ENCODE results near the gene OR6B3. TPM values are rescaled to one million over a fixed set of nuclear protein-coding genes. Genes with fewer than 3 reads are reported as not detected.

OR6B3 gene
- not detected in 5 replicates for total RNA-seq (2022; extraction: Qiagen RNA extraction; ENCODE audit: low read depth)

DNA sequence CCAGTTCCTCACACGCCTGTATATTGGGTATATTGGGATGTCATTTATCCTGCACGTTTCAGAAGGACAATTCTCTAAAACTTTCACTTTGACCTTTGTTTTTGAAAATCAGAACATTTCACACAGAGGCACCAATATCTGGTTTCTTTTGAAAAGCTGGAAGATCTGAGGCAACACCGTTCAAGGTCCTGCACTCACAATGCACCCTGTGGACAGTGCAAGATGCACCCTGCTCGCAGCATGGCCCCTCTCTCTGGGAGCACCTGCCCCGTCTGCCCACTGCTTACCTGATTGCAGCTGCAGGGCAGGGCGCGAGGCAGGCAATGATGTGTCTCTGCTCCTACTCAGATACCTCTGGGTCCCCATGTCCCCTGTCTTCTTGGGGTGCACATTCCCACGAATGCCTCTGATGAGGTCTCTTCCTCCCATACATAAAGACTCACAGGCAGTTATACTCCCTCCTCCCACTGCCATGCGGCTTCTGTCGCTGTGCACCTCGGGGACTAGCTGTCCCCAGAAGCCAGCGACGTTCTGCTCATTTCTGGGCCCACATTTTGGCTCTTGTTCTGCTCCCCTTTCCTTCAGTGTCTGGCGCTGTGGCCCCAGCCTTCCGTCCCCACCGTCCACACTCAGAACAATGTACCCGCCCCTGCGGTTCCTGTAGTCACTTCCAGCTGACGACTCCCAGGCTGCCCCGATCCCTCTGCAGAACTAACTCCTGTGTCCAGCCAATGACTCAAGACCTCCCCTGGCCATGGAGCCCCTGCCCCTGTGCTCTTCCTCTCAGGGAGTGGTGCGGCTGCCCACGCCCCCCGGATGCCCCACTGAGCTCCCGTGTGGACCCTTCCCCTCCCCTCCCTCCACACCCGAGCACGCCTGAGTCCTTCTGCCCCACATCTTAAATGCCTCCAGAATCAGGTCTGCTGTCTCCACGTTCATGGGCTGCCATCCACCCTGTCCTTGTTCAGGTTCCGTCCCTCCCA is at the start of gene OR6B3:
Gene OR6B3, minus strand, starts transcription at position 349 of the 983 bp plus-strand sequence.

DNA sequence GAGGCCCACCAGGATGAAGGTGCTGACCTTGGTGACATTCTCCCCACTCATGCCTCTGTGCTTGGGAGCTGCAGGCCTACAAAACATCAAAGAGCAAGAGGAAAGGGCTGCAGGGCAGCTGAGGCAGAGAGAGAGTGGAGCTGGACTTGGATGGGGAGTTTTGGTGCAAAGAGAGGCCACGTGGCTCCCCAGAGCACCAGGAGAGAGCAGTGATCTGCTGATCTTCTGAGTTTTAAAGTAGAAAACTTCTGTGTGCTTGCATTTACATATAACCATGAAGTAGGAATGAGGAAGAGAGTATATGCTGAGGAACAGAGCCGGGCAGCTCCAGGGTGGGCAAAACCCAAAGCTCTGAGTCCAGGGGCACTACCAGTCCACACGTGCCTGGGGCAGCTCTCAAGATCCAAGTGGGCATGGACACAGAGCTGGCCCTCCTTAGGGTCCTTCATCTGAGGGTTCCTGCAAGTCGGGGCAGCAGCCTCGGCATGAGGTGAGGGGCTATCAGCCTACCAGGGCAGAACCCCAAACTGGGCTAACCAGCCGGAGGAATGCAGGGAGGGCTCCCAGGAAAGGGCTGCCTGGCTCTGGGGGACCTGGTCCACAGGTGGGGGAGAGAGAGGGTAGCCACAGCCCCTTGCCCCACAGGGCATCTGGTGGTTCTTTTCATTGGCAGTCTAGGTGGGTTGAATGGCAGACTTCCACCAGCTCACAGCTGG is 22.8 kb downstream of the OR6B3 start, which contains the start of gene OR6B2:
Gene OR6B2, minus strand, starts transcription at position 51 of the 716 bp plus-strand sequence. Its CDS starts 0 bp downstream, at position 51.

Other genes starting within 250 kb of the OR6B3 start
- 128 to 140 TPM (median 130 TPM) in 5 replicates for gene NDUFA10, start 28.2 kb downstream of the OR6B3 start, total RNA-seq (2022; extraction: Qiagen RNA extraction; ENCODE audit: low read depth)
- gene OR6B2, start 23.1 kb downstream of the OR6B3 start, total RNA-seq (2022; extraction: Qiagen RNA extraction; ENCODE audit: low read depth) = not detected in 5 replicates
- gene COPS9, start 82.8 kb upstream of the OR6B3 start, total RNA-seq (2022; extraction: Qiagen RNA extraction; ENCODE audit: low read depth) = 234 to 310 TPM (median 273 TPM) in 5 replicates
- not detected in 5 replicates for gene OTOS, start 87.1 kb upstream of the OR6B3 start, total RNA-seq (2022; extraction: Qiagen RNA extraction; ENCODE audit: low read depth)